Progenitor cell of endocrine pancreas (in vitro differentiated cells): ENCODE data around the gene VDR. TPM values are rescaled to one million over a fixed set of nuclear protein-coding genes. Genes with fewer than 3 reads are reported as not detected.

ENCODE experiments used
- DNase-seq: peaks from one replicate; pipeline ENCODE4 v3.0.0; 2021; ENCODE audit warnings: low spot score; ENCODE audit not compliant: unreplicated experiment
- H3K27ac Mint-ChIP-seq: 2 replicates; pipeline ENCODE4 v1.8.0; 2021; ENCODE audit warnings: mild to moderate bottlenecking, moderate library complexity, mixed read lengths
- H3K27me3 Mint-ChIP-seq: 2 replicates; pipeline ENCODE4 v1.8.0; 2021; ENCODE audit warnings: mixed read lengths
- H3K36me3 Mint-ChIP-seq: 2 replicates; pipeline ENCODE4 v1.8.0; 2022; ENCODE audit warnings: mixed read lengths; ENCODE audit not compliant: insufficient read depth
- H3K4me1 Mint-ChIP-seq: 2 replicates; pipeline ENCODE4 v1.8.0; 2021; ENCODE audit warnings: low read depth, mixed read lengths
- H3K4me3 Mint-ChIP-seq: 2 replicates; pipeline ENCODE4 v1.8.0; 2021; ENCODE audit warnings: low read depth, mild to moderate bottlenecking, moderate library complexity, mixed read lengths
- H3K9me3 Mint-ChIP-seq: 2 replicates; pipeline ENCODE4 v1.8.0; 2021; ENCODE audit warnings: low read depth, mixed read lengths
- total RNA-seq: library from RNA; stranded (reverse); gene quantifications from 2 replicates; pipeline ENCODE4 v1.2.1, GENCODE V29; 2021
- TF ChIP-seq, protein P1 (sequence below): fragments of 200-600 bp; sonication (generic); IDR thresholded peaks from one replicate; pipeline ENCODE4 v1.5.0; 2021; ENCODE audit warnings: antibody characterized with exemption, mild to moderate bottlenecking; ENCODE audit not compliant: unreplicated experiment

The VDR gene
- total RNA-seq, 1 donor from 2014 or later = 0.31 TPM

DNA sequence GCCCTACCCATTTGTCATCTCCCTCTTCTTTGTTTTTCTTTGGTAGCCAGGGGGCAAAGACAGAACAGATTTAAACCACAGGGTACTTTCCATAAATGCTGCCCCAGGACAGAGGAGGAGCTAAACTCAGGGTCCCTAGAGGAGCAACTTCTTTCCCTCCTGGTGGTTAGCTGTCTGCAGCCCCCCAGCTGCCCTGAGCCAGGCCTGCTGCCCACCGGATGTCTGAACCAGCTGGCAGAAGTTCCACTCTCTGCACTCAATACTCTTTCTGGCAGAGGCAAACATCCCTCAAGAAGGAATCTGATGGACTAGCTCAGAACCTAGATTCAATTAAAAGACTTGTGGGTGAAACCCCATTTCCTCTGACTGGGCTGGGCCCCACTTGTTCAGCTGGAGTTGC lies 10.7 kb downstream of the VDR start:
- Mint-ChIP-seq H3K27me3 (peaks cover 38% of the 10 kb centered on the region), H3K4me3 (no peak overlapping the region), H3K27ac (no peak overlapping the region), H3K36me3 (no peaks in the 10 kb centered on the region), H3K4me1 (no peaks in the 10 kb centered on the region), H3K9me3 (no peaks in the 10 kb centered on the region)
- no peak for DNase-seq
- TF ChIP-seq, protein P1, sequence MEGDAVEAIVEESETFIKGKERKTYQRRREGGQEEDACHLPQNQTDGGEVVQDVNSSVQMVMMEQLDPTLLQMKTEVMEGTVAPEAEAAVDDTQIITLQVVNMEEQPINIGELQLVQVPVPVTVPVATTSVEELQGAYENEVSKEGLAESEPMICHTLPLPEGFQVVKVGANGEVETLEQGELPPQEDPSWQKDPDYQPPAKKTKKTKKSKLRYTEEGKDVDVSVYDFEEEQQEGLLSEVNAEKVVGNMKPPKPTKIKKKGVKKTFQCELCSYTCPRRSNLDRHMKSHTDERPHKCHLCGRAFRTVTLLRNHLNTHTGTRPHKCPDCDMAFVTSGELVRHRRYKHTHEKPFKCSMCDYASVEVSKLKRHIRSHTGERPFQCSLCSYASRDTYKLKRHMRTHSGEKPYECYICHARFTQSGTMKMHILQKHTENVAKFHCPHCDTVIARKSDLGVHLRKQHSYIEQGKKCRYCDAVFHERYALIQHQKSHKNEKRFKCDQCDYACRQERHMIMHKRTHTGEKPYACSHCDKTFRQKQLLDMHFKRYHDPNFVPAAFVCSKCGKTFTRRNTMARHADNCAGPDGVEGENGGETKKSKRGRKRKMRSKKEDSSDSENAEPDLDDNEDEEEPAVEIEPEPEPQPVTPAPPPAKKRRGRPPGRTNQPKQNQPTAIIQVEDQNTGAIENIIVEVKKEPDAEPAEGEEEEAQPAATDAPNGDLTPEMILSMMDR = no peak

DNA sequence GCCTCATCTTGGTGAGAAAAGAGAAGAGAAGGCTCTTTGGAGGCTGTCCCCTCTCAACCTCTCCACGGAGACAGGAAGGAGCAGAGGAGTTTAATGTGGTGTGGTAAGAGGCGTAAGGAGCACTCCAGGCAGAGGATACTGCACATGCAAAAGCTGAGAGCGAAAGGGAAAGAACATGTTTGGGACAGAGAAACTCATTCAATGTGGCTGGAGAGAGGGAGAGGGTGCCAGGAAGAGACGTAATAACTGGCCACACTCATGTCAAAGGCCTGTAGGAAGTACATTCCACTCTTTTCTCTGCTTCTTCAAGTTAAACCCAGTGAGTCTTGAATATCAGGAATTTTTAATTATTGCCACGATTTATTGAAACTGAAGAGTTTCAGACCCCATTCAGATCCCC lies 12.0 kb downstream of the VDR start:
- Mint-ChIP-seq H3K4me1 (peaks cover 2% of the 10 kb centered on the region), H3K9me3 (no peaks in the 10 kb centered on the region), H3K27me3 (peaks cover 33% of the 10 kb centered on the region), H3K4me3 (no peak overlapping the region), H3K27ac (no peak overlapping the region), H3K36me3 (no peaks in the 10 kb centered on the region)
- no peak for DNase-seq
- TF ChIP-seq, protein P1 = no peak

DNA sequence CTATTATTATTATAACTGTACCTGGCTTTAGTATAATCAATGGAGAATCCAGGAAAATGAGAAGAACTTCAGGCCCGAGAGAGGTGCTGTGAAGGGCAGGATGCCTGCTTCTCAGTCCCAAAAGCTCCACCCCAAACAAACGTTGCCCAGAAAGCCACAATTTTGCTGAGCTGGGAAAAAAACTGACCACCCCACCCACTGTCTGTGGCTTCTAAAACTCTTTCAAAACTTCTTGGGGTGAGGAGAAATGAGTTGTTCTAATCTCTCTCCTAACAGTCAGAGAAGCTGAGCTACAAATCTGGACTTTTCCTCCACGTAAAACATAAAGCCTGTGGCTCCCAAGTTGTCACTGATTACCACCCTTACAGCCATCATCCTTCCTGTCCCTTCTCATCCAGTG lies 13.4 kb downstream of the VDR start:
- Mint-ChIP-seq H3K4me1 (peaks cover 2% of the 10 kb centered on the region), H3K4me3 (no peak overlapping the region), H3K27me3 (peaks cover 24% of the 10 kb centered on the region), H3K36me3 (no peaks in the 10 kb centered on the region), H3K27ac (no peak overlapping the region), H3K9me3 (no peaks in the 10 kb centered on the region)
- DNase-seq = no peak
- TF ChIP-seq, protein P1 = no peak

DNA sequence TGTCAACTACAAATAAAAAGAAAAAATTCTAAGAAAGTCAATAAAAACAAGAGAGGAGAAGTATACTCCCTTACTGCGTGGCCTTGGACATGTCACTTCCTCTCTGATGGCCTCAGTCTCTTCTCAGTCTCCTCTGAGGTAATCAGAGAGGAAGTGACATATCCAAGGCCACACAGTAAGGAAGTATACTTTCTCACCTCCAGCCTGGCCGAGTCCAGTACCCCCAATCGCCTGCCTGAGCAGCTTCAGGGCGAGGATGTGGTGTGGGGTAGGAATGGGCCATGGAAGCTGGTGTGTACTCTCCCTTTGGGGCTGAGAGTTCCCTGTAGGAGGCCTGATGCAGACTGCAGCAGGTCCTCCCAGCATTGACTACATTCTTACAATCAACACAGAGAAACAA lies 15.8 kb downstream of the VDR start:
- TF ChIP-seq, protein P1 = no peak
- no peak overlapping the region for H3K27ac Mint-ChIP-seq
- no peak overlapping the region for H3K4me3 Mint-ChIP-seq
- H3K27me3 Mint-ChIP-seq = peaks cover 16% of the 10 kb centered on the region
- peaks cover 2% of the 10 kb centered on the region for H3K4me1 Mint-ChIP-seq
- H3K9me3 Mint-ChIP-seq = no peaks in the 10 kb centered on the region
- DNase-seq = no peak
- no peaks in the 10 kb centered on the region for H3K36me3 Mint-ChIP-seq

DNA sequence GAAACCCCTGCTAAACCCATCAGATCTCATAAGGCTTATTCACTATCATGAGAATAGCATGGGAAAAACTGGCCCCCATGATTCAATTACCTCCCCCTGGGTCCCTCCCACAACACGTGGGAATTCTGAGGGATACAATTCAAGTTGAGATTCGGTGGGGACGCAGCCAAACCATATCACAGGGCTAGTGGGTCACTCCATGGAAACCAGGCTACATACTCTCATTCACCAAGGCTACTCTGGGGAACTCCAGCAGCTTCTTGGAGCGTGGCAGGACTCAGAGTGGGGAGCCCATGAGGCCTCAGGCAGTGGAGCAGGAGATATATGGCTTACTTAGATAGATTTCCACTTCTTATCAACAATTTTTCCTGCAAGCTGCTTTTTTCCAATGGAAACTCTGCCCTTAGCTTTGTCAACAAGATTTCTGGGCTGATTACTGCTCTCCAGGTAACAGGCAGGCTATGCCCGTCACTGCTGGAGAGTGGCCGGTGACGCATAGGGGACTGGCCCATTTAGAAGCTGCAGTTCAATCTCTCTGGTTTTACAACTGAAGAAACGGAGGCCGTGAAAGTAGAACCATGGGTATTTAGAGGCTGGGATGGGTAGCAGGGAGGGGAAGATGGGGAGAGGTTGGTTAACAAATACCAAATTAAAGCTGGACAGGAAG lies 16.5 kb downstream of the VDR start:
- Mint-ChIP-seq H3K9me3 (no peaks in the 10 kb centered on the region), H3K4me1 (peaks cover 2% of the 10 kb centered on the region), H3K27ac (no peak overlapping the region), H3K36me3 (no peaks in the 10 kb centered on the region), H3K27me3 (peaks cover 15% of the 10 kb centered on the region), H3K4me3 (no peak overlapping the region)
- DNase-seq = no peak
- TF ChIP-seq, protein P1 = no peak
